HepG2 (cell line): Measurements from ENCODE around the gene ZNF839. TPM values are rescaled to one million over a fixed set of nuclear protein-coding genes. Genes with fewer than 3 reads are reported as not detected.
A peak's percentile ranks its signal among the peaks of the same experiment; 100 is the strongest.

Experiments used
- CREB3 ChIP-seq: sonication (generic); formaldehyde crosslinking; IDR thresholded peaks from 2 replicates; pipeline ENCODE4 v1.5.0; 2020; ENCODE audit warnings: missing genetic modification reagents
- HNF4A ChIP-seq: sonication (generic); formaldehyde crosslinking; IDR thresholded peaks from 2 replicates; pipeline ENCODE4 v1.4.0; 2020; ENCODE audit warnings: missing genetic modification reagents
- KDM3A ChIP-seq: IDR thresholded peaks from 2 replicates; pipeline ENCODE4 v1.6.1; 2018; ENCODE audit warnings: low read depth, missing compliant biosample characterization
- KMT2B ChIP-seq: IDR thresholded peaks from 2 replicates; pipeline ENCODE4 v1.6.1; 2016; ENCODE audit warnings: missing genetic modification reagents, missing compliant biosample characterization
- RNF219 ChIP-seq: sonication (generic); formaldehyde crosslinking; IDR thresholded peaks from 2 replicates; pipeline ENCODE4 v1.5.0; 2020; ENCODE audit warnings: mild to moderate bottlenecking, missing genetic modification reagents
- RXRB ChIP-seq: IDR thresholded peaks from 2 replicates; pipeline ENCODE4 v1.6.1; 2016; ENCODE audit warnings: borderline replicate concordance, missing genetic modification reagents, missing compliant biosample characterization
- TFAP4 ChIP-seq: sonication (generic); IDR thresholded peaks from 2 replicates; pipeline ENCODE4 v1.6.1; 2016; ENCODE audit warnings: low read depth, borderline replicate concordance
- TSC22D2 ChIP-seq: sonication (generic); formaldehyde crosslinking; IDR thresholded peaks from 2 replicates; pipeline ENCODE4 v1.5.1; 2020; ENCODE audit warnings: missing genetic modification reagents, mild to moderate bottlenecking, borderline replicate concordance
- ZBTB43 ChIP-seq: sonication (generic); formaldehyde crosslinking; conservative IDR thresholded peaks from 2 replicates; pipeline ENCODE4 v1.4.0; 2020; ENCODE audit warnings: missing genetic modification reagents
- ZFP1 ChIP-seq: IDR thresholded peaks from 2 replicates; pipeline ENCODE4 v1.6.1; 2016
- ZNF44 ChIP-seq: sonication (generic); formaldehyde crosslinking; IDR thresholded peaks from 2 replicates; pipeline ENCODE4 v1.5.1; 2020; ENCODE audit warnings: mild to moderate bottlenecking, missing genetic modification reagents
- ZNF468 ChIP-seq: sonication (generic); formaldehyde crosslinking; IDR thresholded peaks from 2 replicates; pipeline ENCODE4 v1.8.0; 2022; ENCODE audit warnings: mild to moderate bottlenecking, moderate library complexity, missing genetic modification reagents
- ZNF746 ChIP-seq: sonication (generic); formaldehyde crosslinking; IDR thresholded peaks from 2 replicates; pipeline ENCODE4 v1.8.0; 2022; ENCODE audit warnings: mild to moderate bottlenecking, missing genetic modification reagents
- ZNF770 ChIP-seq: sonication (generic); formaldehyde crosslinking; IDR thresholded peaks from 2 replicates; pipeline ENCODE4 v1.5.0; 2020; ENCODE audit warnings: mild to moderate bottlenecking, missing genetic modification reagents
- ZNF790 ChIP-seq: sonication (generic); formaldehyde crosslinking; IDR thresholded peaks from 2 replicates; pipeline ENCODE4 v1.8.0; 2022; ENCODE audit warnings: missing genetic modification reagents, mild to moderate bottlenecking, borderline replicate concordance
- ZNF879 ChIP-seq: sonication (generic); formaldehyde crosslinking; IDR thresholded peaks from 2 replicates; pipeline ENCODE4 v1.8.1; 2023; ENCODE audit warnings: missing genetic modification reagents
- ZSCAN30 ChIP-seq: sonication (generic); formaldehyde crosslinking; IDR thresholded peaks from 2 replicates; pipeline ENCODE4 v1.5.0; 2020; ENCODE audit warnings: mild to moderate bottlenecking, missing genetic modification reagents
- ZUFSP ChIP-seq: sonication (generic); formaldehyde crosslinking; IDR thresholded peaks from 2 replicates; pipeline ENCODE4 v1.9.0; 2021; ENCODE audit warnings: missing genetic modification reagents, mild to moderate bottlenecking, borderline replicate concordance
- polyA plus RNA-seq, 8 experiments: library from polyadenylated mRNA; depleted of rRNA in 3 of 8; stranded (reverse) in 7 of 8; unstranded in 1 of 8; fragments of >200 nt; fragmentation: Illumina TruSeq in 4 of 8; extraction: Trizol in 4 of 8; gene quantifications; 2 replicates each; pipeline versions ENCODE4 v1.2.1 to v1.2.3, GENCODE V29; 2011 to 2016; ENCODE audit warnings: low read depth in 4 of 8, missing spikeins in 1 of 8, mixed read lengths in 1 of 8; ENCODE audit not compliant: insufficient read depth in 1 of 8
- total RNA-seq, 5 experiments: library from RNA; depleted of rRNA; stranded (reverse); fragments of >200 nt; fragmentation: Illumina TruSeq; extraction: Trizol; gene quantifications; 2 replicates each; pipeline ENCODE4 v1.2.3, GENCODE V29; 2016; ENCODE audit warnings: low read depth in 1 of 5

The ZNF839 gene
- total and polyA plus RNA-seq, 2 of the 13 experiments (the other 11 are each of a cell fraction or from before 2014, with no cell fraction given): 11.1 to 12.8 TPM

- TF ChIP-seq ZNF879 (CRISPR knock-in tag) (no peak), KDM3A (CRISPR knock-in tag) (peak; percentile 71; the same call in 1 of the 2 replicates), ZNF746 (CRISPR knock-in tag) (peak; percentile 51), HNF4A (CRISPR knock-in tag) (0 out of 2 replicates have a peak, but pooled peaks have one; percentile 30), RNF219 (no peak), ZBTB43 (CRISPR knock-in tag) (peak; percentile 29; the same call in 1 of the 2 replicates), KMT2B (CRISPR knock-in tag) (0 out of 2 replicates have a peak, but pooled peaks have one; percentile 73), TFAP4 (peak; percentile 39; the same call in 1 of the 2 replicates), RXRB (CRISPR knock-in tag) (peak; percentile 77), ZSCAN30 (0 out of 2 replicates have a peak, but pooled peaks have one; percentile 46), CREB3 (CRISPR knock-in tag) (no peak), ZNF44 (CRISPR knock-in tag) (no peak), ZNF770 (CRISPR knock-in tag) (no peak), ZFP1 (CRISPR knock-in tag) (no peak; the same call in 1 of the 2 replicates), ZNF790 (CRISPR knock-in tag) (no peak), TSC22D2 (CRISPR knock-in tag) (0 out of 2 replicates have a peak, but pooled peaks have one; percentile 68), ZUFSP (no peak), ZNF468 (CRISPR knock-in tag) (no peak)
These were observed 2.6 kb upstream of the ZNF839 start (continued) for GRCh38 chr14:102316743-102317563.
